DOHH2 (cell line): ENCODE data around the gene SMCO4.

ENCODE experiments used
- EZH2phosphoT487 ChIP-seq: fragments of 200-600 bp; sonication (generic); IDR thresholded peaks from 2 replicates; pipeline ENCODE4 v1.6.1; 2017; ENCODE audit warnings: borderline replicate concordance, mild to moderate bottlenecking, antibody characterized with exemption, low read length, moderate library complexity, mixed read lengths
- TF ChIP-seq, protein P1 (sequence below): fragments of 200-600 bp; sonication (generic); IDR thresholded peaks from one replicate; pipeline ENCODE4 v1.5.1; 2014; ENCODE audit warnings: antibody characterized with exemption, mild to moderate bottlenecking, low read depth, low read length; ENCODE audit not compliant: poor library complexity, severe bottlenecking

DNA sequence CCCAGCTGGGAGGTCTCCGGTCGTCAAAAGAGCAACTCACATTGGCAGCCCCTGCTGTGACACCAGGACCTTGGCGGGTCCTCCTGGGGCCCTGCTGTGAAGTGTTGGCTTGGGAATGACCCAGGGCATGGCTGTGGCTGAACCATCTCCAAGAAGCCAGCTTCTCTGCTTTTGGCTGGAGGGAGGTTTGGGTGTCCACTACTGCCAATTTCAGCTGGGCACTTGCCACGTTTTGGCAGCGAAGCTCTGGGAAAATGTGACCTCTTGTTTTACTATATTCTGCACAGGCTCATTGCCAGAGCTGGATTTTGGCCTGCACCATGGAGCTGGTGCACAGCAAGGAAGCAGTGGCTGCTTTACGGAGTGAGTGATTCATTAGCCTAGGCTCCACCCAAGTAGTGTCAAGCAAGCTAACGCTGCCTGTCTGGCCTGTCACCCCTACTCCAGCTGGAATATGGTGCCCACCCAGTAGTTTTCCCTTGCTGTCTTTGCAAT, 24.3 kb upstream of the SMCO4 start:
- TF ChIP-seq, protein P1, sequence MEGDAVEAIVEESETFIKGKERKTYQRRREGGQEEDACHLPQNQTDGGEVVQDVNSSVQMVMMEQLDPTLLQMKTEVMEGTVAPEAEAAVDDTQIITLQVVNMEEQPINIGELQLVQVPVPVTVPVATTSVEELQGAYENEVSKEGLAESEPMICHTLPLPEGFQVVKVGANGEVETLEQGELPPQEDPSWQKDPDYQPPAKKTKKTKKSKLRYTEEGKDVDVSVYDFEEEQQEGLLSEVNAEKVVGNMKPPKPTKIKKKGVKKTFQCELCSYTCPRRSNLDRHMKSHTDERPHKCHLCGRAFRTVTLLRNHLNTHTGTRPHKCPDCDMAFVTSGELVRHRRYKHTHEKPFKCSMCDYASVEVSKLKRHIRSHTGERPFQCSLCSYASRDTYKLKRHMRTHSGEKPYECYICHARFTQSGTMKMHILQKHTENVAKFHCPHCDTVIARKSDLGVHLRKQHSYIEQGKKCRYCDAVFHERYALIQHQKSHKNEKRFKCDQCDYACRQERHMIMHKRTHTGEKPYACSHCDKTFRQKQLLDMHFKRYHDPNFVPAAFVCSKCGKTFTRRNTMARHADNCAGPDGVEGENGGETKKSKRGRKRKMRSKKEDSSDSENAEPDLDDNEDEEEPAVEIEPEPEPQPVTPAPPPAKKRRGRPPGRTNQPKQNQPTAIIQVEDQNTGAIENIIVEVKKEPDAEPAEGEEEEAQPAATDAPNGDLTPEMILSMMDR: no peak
- no peak for TF ChIP-seq EZH2phosphoT487
